ENCODE results near the gene MACROD2.

The MACROD2 gene

GRCh38 chr20:14716351-14716801 lies 721.1 kb downstream of the MACROD2 start:
- no peak for TF ChIP-seq CTCF (IDR thresholded peaks at IDR 0.05; ENCODE audit: control insufficient read depth, insufficient read depth, low read depth, low read length, missing control alignments)
- no peak overlapping the region for H3K4me3 ChIP-seq (ENCODE audit: control insufficient read depth, low read depth, low read length)
- DNase-seq (ENCODE audit: low read depth): no peak

GRCh38 chr20:14717134-14717999 lies 722.1 kb downstream of the MACROD2 start:
- no peak for DNase-seq (ENCODE audit: low read depth)
- no peak for TF ChIP-seq CTCF (IDR thresholded peaks at IDR 0.05; ENCODE audit: control insufficient read depth, insufficient read depth, low read depth, low read length, missing control alignments)
- H3K4me3 ChIP-seq (ENCODE audit: control insufficient read depth, low read depth, low read length): no peak overlapping the region

- DNase-seq (ENCODE audit: low read depth): no peak
- no peak for TF ChIP-seq CTCF (IDR thresholded peaks at IDR 0.05; ENCODE audit: control insufficient read depth, insufficient read depth, low read depth, low read length, missing control alignments)
- no peak overlapping the region for H3K4me3 ChIP-seq (ENCODE audit: control insufficient read depth, low read depth, low read length)
Measured at GRCh38 chr20:14720251-14720650, 724.9 kb downstream of the MACROD2 start.

- no peak for TF ChIP-seq CTCF (IDR thresholded peaks at IDR 0.05; ENCODE audit: control insufficient read depth, insufficient read depth, low read depth, low read length, missing control alignments)
- DNase-seq (ENCODE audit: low read depth): no peak
- no peak overlapping the region for H3K4me3 ChIP-seq (ENCODE audit: control insufficient read depth, low read depth, low read length)
Measured at GRCh38 chr20:14721926-14722452, 726.7 kb downstream of the MACROD2 start.

GRCh38 chr20:14723614-14724013 lies 728.3 kb downstream of the MACROD2 start:
- no peak for DNase-seq (ENCODE audit: low read depth)
- no peak for TF ChIP-seq CTCF (IDR thresholded peaks at IDR 0.05; ENCODE audit: control insufficient read depth, insufficient read depth, low read depth, low read length, missing control alignments)

GRCh38 chr20:14724036-14724435 lies 728.7 kb downstream of the MACROD2 start:
- DNase-seq (ENCODE audit: low read depth): no peak
- no peak overlapping the region for H3K4me3 ChIP-seq (ENCODE audit: control insufficient read depth, low read depth, low read length)
- TF ChIP-seq CTCF (IDR thresholded peaks at IDR 0.05; ENCODE audit: control insufficient read depth, insufficient read depth, low read depth, low read length, missing control alignments): no peak

More at GRCh38 chr20:14723614-14724013, 728.3 kb downstream of the MACROD2 start:
- no peak overlapping the region for H3K4me3 ChIP-seq (ENCODE audit: control insufficient read depth, low read depth, low read length)
